ENCODE data around the gene RPS18. TPM values are rescaled to one million over a fixed set of nuclear protein-coding genes. Genes with fewer than 3 reads are reported as not detected.
A peak's percentile ranks its signal among the peaks of the same experiment; 100 is the strongest.

Gene RPS18
- total RNA-seq, 1 donor from 2014 or later: 2,699 TPM

DNA sequence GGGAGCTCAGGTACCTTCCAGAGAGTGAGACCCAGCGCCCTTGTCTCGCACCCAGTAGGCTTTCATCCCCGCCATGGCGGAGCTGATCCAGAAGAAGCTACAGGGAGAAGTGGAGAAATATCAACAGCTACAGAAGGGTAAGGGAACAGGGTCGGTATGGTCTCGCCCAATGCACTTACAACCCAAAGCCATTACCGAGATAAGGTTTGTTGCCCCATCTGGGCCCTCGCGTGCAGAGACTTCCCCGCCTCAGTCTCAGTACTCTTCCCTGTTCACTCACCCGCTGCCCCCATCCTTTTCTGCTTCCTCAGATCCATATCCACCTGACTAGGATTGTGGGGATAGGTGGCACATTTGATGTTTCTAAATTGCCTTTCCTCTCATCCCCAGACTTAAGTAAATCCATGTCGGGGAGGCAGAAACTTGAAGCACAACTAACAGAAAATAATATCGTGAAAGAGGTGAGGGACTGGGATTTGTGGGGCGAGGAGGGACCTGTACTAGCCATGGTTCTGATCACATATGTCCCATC lies 18.0 kb downstream of the RPS18 start:
- no peak for DNase-seq (ENCODE audit: low spot score)

DNA sequence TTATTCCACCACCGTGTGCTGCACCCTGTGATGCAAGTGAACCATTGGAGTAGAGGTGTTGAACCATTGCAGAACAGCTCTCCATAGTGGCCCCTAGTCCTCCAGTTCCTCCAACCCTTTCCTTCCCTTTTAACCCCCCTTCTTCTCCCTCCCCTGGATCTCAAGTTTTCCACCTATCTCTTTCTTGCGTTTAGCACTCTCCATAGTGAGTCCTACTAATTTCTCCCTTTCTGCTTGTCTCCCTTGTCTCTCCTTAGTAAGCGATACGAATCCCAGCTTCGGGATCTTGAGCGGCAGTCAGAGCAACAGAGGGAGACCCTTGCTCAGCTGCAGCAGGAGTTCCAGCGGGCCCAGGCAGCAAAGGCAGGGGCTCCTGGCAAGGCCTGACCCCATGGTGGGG lies 18.6 kb downstream of the RPS18 start:
- no peak for DNase-seq (ENCODE audit: low spot score)

DNA sequence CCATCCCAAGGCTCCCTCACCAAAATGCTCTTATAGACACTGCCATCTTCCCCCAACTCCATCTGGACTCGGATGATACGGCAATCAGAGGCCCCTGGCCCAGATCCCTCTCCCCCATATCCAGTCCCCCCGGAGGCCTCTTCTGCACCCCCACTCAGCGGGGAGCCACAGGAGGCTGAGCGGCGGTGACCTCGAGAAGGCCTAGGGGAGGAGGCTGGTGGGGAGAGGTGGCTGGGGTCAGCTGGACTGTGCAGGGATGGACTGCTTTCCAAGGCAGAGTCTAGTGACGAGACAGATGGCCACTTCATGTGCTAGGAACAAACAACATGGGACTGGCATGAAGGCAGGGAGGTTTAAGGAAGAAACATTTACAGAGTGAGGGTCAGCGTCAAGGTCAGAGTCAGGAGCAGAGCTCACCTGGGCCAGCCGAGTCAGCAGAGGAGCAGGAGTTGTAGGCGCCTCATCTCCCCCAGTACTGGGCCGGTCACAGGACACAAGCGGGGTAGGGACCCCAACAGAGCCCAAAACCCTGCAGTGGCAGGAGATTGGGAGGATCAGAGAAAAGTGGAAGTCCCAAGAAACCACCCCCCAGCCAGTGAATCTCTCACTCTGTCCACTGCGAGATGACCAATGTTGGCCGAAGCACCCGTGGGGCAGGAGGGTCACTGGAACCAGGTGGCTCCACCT lies 21.3 kb downstream of the RPS18 start:
- no peak for DNase-seq (ENCODE audit: low spot score)

DNA sequence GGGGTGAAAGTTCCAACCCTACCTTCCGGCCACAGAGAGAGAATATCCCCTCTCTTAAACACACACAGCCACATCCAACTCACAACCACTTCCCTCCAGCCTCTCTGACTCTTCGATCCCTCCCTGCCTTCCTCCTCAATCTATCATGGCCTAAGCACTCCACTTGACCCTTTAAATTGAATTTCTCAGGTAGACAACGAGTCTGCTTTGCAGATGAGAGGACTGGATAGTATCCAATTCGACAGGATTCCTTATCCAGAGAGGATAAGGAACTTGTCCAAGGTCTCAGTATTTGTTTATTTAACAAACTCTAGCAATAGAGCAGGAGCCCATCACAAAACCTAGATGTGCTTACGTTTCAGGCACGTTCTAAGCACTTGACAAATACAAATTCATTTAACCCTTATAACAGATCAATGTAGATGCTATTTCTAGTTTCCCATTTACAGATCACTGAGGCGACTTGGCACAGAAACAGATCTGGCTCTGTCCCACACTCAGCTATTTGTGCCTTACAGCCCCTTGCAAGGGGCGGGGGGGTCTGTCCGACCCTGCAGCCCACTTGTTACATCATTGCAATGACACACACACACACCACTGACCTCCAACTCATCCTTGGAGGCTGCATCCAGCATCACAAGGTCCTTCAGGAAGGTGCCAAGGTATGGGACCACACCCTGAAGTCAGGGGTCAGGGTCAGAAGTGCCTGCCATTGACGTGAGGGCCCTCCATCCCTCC lies 22.4 kb downstream of the RPS18 start:
- no peak for DNase-seq (ENCODE audit: low spot score)

DNA sequence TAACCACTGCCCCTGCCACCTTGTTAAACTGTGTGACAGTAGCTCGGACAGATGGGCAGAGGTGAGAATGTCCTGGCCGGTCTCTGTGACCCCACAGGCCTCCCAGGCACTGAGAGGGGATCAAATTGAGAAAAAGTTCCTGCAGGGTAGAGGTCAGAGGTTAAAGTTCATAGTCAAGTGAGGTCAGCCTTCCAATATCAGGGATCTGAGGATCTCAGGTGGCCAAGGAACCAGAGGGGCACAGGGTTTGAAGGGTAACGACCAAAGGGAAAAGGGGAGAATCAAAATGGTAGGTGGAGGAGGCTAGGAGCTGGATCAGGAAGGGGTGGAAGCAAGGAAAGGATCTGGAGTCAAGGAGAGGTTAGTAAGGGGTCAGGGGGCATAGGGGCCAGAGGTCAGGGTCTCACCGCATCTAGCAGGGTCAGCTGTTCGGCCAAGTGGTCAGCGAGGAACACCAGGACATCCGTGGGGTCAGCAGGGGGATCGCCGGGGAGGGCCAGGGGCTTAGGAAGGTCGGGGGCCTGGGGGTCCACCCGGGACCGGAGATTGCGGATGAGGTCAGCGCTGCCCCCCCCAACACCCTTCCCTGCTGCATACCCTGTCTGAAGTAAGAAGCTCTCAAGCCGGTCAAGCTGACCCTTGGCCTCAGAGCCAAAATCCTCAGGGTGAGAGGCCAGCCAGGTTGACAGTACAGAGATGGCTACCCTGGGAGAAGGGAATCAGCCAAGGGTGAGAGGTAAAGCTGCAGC lies 23.9 kb downstream of the RPS18 start:
- DNase-seq (ENCODE audit: low spot score): no peak

DNA sequence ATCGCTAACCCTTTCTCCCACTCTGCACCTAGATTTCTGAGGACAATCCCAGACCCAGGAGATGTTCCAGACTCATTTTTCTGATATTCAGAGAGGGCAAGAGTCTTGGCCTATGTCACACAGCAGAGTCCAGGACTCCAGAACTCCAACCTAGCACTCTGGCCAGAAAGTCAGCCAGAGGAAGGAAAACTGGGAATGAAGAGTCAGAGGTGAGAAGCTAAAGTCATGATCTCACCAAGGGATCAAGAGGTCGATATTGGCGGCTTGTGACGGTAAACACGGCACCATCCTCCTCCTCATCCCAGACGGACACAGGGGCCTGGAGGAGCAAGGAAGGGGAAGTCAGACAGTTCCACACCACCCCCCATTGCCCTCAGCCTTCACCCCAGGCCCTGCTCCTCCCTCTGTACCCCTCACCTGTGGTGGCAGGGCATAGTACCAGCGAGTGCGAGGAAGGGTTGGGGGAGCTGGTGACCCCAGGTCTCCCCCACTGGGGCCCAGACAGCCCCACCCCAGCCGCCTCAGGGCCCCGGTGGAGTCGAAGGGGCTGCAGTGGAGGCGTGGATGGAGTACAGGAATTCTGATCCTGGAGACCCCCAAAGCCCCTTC lies 25.0 kb downstream of the RPS18 start:
- DNase-seq (ENCODE audit: low spot score): no peak

DNA sequence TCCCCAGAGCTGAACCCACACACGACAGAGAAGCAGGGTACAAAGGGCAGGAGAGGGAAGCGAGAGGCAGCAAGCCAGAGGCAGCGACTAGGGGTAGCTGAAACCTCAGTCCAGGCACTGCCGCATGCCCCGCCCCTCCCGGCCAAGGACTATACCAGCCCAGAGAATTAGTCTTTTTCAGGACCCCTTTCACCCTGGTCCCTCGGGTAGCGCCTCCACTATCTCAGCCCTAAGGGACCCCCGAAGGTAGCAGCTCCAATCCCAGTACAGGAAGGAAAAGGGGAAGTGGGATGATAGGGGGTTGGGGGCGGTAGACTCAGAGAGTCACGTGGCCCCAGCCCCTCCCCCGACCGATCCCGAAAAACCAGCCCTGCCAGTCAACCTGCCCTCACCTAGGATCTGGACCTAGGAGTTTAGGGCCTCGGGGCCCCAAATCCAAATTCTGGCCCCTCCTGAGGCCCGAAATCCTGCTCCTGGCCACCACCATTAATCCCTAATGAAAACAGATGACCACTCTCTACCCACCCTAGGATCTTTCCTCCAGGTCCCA lies 25.6 kb downstream of the RPS18 start:
- DNase-seq (ENCODE audit: low spot score): peak; percentile 72

DNA sequence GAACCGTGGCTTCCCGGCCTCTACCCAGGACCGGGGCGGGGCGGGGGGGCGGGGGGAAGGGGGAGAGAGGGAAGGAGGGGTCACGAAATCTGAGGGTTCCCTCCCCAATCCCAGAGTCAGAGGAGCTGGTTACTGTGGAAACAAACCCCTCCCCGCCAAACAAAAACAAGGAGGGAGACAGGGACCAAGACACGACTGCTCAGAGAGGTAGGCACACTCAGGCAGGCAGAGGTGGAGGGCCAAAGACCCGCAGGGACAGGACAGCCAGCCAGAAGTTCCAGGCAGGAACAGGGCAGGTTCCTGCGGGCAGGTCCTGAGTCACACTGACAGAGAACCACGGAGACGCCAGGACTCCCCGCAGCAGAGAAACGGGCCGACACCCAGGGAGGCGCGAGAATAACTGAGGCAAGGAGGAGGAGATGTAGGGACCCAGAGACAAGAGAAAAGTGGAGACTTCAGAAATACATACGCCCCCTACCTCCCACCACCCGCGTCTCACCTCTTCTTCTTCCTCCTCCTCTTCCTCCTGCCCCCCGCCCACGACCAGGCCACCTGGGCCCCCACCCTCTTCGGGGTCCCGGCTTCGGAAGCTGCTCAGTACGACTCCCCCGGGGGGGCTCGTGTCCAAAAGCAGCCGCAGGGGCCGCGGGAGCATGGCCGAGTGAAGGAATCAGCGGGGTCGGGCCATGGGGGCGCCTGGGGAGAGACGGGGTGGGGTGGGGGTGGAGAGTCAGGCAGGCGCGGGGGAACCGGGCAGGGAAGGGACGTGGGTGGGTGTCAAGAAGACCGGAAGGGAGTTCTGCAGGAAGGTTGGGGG lies 26.3 kb downstream of the RPS18 start:
- peak; percentile 93 for DNase-seq (ENCODE audit: low spot score)

DNA sequence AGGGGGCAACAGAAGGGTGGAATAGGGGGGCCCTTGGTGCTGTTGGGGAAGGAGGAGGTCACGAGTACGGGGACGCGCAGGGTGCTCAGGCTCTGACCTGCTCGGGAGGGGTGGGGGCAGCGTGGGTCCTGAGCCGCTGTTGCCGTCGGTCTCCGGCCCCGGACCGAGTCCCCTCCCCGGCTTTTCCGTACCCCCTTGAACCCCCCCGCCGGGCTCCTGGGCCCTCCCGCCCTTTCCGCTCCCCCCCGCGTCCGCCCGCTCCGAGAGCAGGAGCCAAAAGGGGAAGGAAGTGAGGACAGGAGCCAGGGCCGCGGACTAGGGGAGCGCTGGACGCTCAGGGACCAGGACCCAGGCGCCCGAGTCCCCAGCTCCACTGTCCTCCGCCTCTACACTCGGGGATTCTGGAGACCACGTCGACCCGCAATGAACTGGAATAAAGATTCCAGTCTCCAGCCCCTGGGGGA lies 26.9 kb downstream of the RPS18 start, which contains the start of gene RGL2:
Gene RGL2, minus strand, starts transcription at position 170 of the 464 bp plus-strand sequence. CDS start 332 bp downstream, outside the sequence.
- DNase-seq (ENCODE audit: low spot score): peak; percentile 84

DNA sequence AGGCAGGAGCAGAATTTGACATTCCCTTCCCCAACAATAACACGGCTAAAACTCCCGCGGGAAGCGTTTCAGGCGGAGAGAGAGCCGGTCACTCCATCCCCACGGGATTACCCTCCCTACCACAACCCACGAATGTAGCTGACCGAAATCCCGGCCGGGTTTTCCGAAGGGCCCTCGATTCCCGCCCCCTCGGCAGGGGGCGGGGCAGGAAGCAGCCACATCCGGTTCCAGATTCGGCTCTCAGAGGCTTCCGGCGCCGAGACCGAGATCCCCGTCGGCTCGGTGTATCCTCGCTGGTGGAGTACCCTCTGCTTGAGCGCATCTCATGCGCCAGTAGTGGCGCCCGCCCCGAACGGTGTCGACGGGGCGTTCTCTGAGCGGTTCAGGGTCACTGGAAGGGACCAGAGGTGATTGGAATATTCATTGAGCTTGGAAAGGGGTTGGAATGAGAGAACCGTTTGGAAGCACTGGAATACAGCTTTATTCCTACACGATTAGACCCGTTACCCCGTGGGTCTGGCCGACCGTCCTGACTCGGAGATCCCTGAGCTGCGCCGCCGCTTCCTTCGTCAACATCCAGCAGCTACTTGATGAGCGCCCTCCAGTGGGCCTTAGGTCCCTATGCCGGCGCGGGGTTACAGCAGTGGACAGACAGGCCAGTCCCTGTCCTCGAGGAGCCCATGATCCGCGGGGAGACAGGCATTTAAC lies 27.5 kb downstream of the RPS18 start:
- DNase-seq (ENCODE audit: low spot score): peak; percentile 95

DNA sequence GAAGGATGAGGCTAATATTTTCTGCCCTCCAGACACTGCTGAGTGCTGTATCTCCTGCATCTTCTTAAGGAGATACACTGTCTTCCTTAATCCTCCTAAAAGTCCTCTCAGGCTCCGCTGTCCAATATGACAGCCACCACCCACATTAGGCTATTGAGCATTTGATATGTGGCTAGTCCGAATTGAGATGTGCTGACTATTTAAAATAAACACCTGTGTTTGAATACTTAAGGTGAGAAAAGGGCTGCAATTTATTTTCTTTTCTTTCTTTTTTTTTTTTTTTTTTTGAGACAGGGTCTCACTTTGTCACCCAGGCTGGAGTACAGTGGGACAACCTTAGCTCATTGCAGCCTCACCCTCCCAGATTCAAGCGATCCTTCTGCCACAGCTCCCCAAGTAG lies 30.0 kb downstream of the RPS18 start:
- no peak for DNase-seq (ENCODE audit: low spot score)

DNA sequence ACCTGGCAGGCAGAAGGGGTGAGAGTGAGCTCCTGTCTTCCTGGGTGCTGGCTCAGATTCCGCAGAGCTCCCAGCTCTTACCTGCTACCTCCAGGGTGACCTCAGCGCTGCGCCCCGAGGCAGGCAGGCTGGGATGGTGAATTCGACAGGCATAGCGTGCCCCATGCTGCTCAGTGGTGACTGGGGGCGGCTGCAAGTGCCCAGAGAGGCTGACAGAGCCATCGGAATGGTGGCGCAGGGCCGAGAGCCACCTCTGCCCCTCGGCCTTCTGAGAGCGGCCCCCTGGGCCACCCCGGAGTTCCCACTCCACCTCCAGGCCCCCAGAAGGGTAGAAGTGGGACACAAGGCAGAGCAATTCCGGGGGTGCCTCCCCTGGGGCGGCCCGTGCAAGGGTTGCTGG lies 32.3 kb downstream of the RPS18 start:
- no peak for DNase-seq (ENCODE audit: low spot score)

DNA sequence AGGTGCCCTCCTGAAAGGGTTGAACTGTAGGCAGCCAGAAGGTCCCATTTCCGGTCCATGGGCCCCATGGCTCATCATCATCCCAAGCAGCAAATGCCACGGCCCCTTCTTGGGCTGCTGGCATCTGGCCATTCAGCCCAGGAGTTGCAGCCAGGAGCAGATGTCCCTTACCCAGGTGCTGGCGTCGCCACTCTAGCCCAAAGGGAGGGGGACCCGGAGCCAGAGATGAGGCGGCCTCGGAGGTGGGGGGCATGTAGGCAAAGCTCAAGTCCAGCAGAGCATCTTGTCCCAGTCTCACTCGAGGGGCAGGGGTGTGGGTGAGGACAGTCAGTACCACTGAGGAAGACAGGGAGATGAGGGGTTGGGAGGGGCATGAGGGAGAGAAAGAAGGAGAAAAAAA lies 33.2 kb downstream of the RPS18 start:
- no peak for DNase-seq (ENCODE audit: low spot score)

DNA sequence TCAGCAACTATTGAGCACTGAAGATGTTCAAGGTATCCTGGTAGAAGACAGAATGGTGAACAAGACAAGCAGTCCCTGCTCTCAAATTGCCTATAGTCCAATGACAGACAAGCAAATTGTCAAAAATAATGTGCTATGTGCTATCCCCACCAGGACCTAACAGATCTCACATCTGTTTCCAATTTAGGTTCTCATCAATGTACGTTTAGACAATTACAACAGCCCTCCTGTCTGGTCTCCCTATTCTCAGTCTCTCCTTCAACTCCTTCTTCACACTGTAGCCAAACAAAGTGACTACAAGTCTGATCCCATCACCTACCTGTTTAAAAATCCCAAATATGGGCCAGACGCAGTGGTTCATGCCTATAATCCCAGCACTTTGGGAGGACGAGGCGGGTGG lies 34.5 kb downstream of the RPS18 start:
- no peak for DNase-seq (ENCODE audit: low spot score)

DNA sequence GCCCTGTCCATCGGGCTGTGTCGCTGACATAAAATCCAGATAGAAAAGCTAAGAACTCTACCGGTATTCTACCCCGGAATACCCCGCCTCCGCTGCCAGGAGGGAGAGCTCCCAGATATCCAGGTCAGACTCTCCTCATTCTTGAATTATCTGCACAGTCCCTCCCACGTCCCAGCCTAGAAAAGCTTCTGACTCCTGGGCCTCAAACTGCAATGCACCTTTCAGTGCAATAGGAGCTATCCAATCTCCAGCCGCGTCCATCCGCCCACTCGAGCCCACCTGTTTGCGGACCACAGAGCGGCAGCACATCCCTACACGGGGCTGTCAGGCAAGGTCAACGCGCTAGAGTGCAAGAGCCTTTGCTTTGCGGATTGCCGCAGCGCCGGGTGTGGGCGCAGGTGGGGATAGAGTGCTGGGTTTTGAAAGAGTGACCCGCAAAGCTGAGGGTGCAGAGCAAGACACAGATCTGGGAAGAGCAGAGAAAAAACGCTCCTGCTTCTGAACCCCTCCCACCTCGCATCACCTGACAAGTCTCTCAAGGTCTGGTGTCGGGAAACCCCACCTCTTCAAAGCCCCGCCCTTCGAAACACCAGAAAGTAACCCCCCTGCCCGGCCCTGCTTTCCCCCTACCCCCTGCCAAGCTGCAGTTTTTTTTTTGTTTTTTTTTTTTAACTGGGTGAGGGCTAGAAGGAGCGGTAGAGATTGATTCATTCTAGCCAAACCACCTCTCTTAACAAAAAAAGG lies 40.7 kb downstream of the RPS18 start:
- peak; percentile 73 for DNase-seq (ENCODE audit: low spot score)

DNA sequence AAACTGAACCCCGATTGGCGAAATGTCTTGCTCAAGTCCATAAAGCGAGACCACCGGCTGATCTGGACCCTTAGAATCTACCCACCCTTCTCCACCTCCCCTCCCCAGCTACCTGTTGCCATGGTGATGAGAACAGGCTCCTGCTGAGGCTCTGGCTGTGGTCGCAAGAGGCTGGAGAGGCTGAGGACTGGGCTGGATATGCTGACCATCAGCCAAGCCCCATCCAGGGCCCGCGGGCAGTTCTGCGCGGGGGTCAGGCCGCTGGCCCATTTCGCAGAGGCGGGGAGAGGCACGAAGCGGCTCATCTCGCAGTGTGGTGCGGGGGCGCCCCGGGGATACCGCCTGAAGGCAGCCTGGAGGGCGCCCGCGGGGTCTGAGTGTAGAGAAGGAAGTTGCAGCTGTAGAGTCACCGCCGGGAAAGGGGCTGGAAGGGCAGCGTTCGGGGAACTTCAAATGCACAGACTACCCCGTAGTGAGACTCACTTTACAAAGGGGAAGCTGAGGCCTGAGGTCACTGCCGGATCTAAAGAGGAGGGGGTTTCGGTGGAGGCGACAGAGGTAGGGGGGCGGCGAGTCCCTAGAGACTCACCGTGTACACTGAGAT lies 41.3 kb downstream of the RPS18 start:
- peak; percentile 54 for DNase-seq (ENCODE audit: low spot score)

DNA sequence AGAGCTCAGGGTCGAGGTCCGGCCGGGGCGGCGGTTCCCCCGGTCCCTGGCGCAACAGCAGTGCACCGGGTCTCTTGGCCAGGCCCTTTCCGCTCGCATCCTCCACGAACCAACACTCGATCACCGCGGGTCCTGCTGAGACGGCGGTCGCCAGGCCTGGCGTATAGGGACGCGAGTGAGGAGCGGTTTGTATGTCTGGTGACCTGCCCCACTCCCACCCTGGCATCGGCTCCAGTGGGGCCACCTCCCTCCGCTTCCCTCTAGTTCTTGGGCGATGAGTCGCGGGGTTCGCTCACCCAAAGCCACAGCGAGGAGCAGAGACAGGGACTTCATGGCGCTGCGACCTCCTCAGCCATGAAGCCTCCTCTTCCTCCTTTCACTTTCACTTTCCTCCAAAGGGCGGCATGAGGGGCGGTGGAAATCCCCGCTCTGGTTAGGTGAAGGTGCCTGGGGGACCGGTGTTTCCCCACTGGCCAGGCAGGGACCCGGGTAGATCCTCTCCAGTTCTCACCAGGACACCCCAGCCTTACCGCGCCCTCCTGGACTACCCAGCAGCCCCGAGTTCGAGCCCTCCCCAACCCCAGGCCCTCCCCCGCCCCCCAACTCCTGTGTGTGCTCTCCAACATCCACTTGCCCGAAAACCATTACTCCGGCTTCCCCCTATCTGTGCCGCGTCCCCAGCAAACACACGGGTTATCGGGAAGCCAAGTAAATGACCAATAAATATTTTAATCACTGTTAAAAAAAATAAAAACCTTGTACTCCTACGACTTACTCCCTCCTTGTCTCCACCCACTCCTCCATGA lies 42.0 kb downstream of the RPS18 start, which contains the start of gene TAPBP:
Gene TAPBP, minus strand, starts transcription at position 370 of the 806 bp plus-strand sequence. Its CDS starts 37 bp downstream, at position 333.
- DNase-seq (ENCODE audit: low spot score): peak; percentile 75

DNA sequence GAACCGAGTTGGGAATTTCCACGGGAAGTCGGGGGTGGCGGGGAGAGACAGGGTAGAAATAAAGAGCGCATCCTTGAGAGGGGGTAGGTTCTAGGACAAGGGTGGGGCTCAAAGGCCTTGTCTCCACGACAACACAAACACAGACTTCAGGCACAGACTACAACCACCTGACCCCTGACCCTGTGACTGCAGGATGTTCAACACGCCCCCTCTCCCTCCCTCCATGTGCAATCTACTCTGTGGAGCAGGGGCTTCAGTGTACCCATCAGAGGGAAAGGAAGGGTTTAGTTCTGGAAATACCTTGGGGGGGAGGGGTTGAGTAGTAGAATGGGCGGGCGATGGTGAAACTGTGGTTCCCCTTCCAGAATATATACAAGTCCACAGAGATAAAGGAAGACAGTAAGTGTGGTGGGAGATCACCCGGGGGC lies 42.7 kb downstream of the RPS18 start:
- DNase-seq (ENCODE audit: low spot score): peak; percentile 84

Measured in umbilical cord (tissue), 2 donors.